HL-60 (cell line): ENCODE measurements around the gene PNLDC1.

Experiments used
- DNase-seq, 2 experiments: peaks; one replicate each; pipeline ENCODE4 v3.0.0-alpha.2; 2010 to 2020; ENCODE audit warnings: low read depth in 1 of 2, low spot score in 1 of 2
- H3K27ac ChIP-seq: fragments of 250-450 bp; sonication (Bioruptor Pico); replicated peaks from 2 replicates; pipeline ENCODE4 v1.5.1; 2020; ENCODE audit warnings: mild to moderate bottlenecking, moderate library complexity
- H3K27me3 ChIP-seq: fragments of 250-450 bp; sonication (Bioruptor Pico); 2 replicates; pipeline ENCODE4 v1.5.1; 2021; ENCODE audit warnings: mild to moderate bottlenecking, moderate library complexity; ENCODE audit not compliant: insufficient read depth, poor library complexity, severe bottlenecking
- H3K4me3 ChIP-seq: replicated peaks from 2 replicates; pipeline ENCODE4 v1.5.1; 2011; ENCODE audit warnings: mild to moderate bottlenecking, control low read depth, low read length; ENCODE audit not compliant: insufficient read depth
- CTCF ChIP-seq: IDR thresholded peaks from one replicate; pipeline ENCODE4 v1.5.1; 2011; ENCODE audit warnings: low read length, control low read depth, inconsistent platforms; ENCODE audit not compliant: insufficient read depth
- GABPA ChIP-seq: IDR thresholded peaks from 2 replicates; pipeline ENCODE4 v1.6.1; 2012; ENCODE audit warnings: low read depth
- POLR2AphosphoS5 ChIP-seq: IDR thresholded peaks from 2 replicates; pipeline ENCODE4 v1.6.1; 2012; ENCODE audit warnings: low read depth
- REST ChIP-seq: IDR thresholded peaks from 2 replicates; pipeline ENCODE4 v1.6.1; 2012; ENCODE audit warnings: low read depth; ENCODE audit not compliant: insufficient replicate concordance
- SPI1 ChIP-seq: IDR thresholded peaks from 2 replicates; pipeline ENCODE4 v1.6.1; 2012; ENCODE audit warnings: low read depth, mild to moderate bottlenecking, borderline replicate concordance

The PNLDC1 gene

DNA sequence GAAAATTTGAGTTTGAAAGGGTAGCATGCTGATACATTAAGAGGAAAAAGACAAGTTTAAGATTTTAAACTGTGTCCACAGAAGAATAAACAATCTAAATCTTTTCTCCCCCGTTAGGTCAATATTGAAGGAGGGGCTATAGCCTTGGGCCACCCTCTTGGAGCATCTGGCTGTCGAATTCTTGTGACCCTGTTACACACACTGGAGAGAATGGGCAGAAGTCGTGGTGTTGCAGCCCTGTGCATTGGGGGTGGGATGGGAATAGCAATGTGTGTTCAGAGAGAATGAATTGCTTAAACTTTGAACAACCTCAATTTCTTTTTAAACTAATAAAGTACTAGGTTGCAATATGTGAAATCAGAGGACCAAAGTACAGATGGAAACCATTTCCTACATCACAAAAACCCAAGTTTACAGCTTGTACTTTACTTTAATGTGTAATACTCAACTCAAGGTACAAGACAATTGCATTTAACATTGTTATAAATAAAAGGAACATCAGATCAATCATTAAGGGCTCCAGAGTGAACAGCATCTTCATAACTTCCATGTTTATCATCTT, 21.5 kb upstream of the PNLDC1 start:
- TF ChIP-seq GABPA (no peak), POLR2AphosphoS5 (peak; percentile 46; the same call in 1 of the 2 replicates), SPI1 (no peak), CTCF (no peak), REST (no peak)
- H3K27me3 ChIP-seq = no peaks in the 10 kb centered on the region
- H3K4me3 ChIP-seq = no peak overlapping the region
- H3K27ac ChIP-seq = no peak overlapping the region
- DNase-seq = no peak

GRCh38 chr6:159788276-159788675, 11.8 kb upstream of the PNLDC1 start:
- TF ChIP-seq GABPA (no peak), REST (no peak), POLR2AphosphoS5 (no peak), SPI1 (no peak), CTCF (no peak)
- H3K27ac ChIP-seq = peak overlapping the region; percentile 87
- peak overlapping the region; percentile 91 for H3K4me3 ChIP-seq
- H3K27me3 ChIP-seq = no peaks in the 10 kb centered on the region
- no peak for DNase-seq

DNA sequence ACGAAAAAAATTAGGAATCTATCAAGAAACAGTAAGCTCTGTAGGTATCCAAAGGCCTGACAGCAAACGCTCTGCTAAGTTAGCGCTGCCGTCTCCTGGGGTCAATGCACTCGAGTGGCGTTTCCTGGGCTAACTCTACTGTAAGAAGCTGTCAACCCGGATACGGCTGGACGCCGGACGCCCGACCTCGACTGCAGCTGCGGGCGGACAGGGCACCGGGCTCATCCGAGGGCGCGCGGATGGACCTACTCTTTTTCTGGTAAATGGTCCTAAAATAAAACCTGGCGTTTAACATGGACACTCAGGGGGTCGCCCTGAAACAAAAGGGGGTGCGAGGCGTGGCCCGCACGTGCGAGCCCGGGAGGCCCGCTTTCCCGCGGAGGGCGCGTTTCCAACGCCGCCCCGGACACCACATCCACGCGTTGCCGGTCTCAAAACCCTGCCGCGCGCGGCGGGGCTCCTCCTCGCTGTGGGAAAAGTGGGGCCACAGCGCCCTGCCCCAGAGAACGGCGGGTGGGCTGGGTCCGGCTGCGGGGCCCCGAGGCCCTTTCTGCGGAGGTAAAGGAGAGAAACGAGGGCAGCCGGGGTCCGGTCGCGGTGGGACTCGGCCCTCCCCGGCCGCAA, 11.2 kb upstream of the PNLDC1 start:
- peak overlapping the region; percentile 91 for H3K4me3 ChIP-seq
- peak overlapping the region; percentile 87 for H3K27ac ChIP-seq
- H3K27me3 ChIP-seq = no peaks in the 10 kb centered on the region
- peak in 1 of 2 experiments; percentile 25 for DNase-seq
- TF ChIP-seq POLR2AphosphoS5 = no peak; the same call in 1 of the 2 replicates
- TF ChIP-seq REST = no peak
- no peak for TF ChIP-seq SPI1
- no peak for TF ChIP-seq CTCF
- TF ChIP-seq GABPA = no peak
